HEK293 (cell line): ENCODE data around the gene PRPF4.

Experiments used
- CTCF ChIA-PET: fragments of 350-600 bp; formaldehyde crosslinking; extraction: SDS; loops from one replicate; lab custom pipeline; 2021; ENCODE audit warnings: antibody characterized with exemption; lab: Yijun Ruan, JAX
- POLR2A ChIA-PET: fragments of 300-600 bp; formaldehyde crosslinking; extraction: SDS; loops from one replicate; lab custom pipeline; 2020; ENCODE audit warnings: antibody characterized with exemption, inconsistent platforms; lab: Yijun Ruan, JAX
- H3K27ac ChIP-seq: fragments of 200-500 bp; sonication (Bioruptor generic); 2 replicates; pipeline ENCODE4 v1.5.1; 2014; ENCODE audit warnings: low read depth, low read length, control low read depth, inconsistent platforms; ENCODE audit errors: extremely low read depth
- H3K36me3 ChIP-seq, 2 experiments: fragments of 200-500 bp in 1 of 2; sonication (Bioruptor generic) in 1 of 2; 1 replicate in 1 of 2; 2 replicates in 1 of 2; pipeline ENCODE4 v1.5.1; 2014 to 2017; ENCODE audit warnings: inconsistent platforms in 2 of 2, low read length in 2 of 2; ENCODE audit not compliant: control insufficient read depth in 2 of 2, insufficient read depth in 1 of 2
- H3K4me1 ChIP-seq: fragments of 200-500 bp; sonication (Bioruptor generic); 2 replicates; pipeline ENCODE4 v1.5.1; 2014; ENCODE audit warnings: mild to moderate bottlenecking, low read length, inconsistent platforms; ENCODE audit not compliant: control insufficient read depth, insufficient read depth
- H3K4me3 ChIP-seq: 2 replicates; pipeline ENCODE4 v1.5.1; 2011; ENCODE audit warnings: low read depth, mild to moderate bottlenecking, control low read depth, low read length, moderate library complexity
- H3K9me3 ChIP-seq: fragments of 200-500 bp; sonication (Bioruptor generic); 2 replicates; pipeline ENCODE4 v1.5.1; 2014; ENCODE audit warnings: low read depth, low read length, inconsistent platforms; ENCODE audit not compliant: control insufficient read depth, insufficient read depth
- EGR2 ChIP-seq: fragments of 450-650 bp; formaldehyde crosslinking; IDR thresholded peaks from 2 replicates; pipeline ENCODE4 v1.5.1; 2016; ENCODE audit warnings: low read depth, missing biosample characterization, missing genetic modification characterization
- FEZF1 ChIP-seq: fragments of 450-650 bp; formaldehyde crosslinking; IDR thresholded peaks from 2 replicates; pipeline ENCODE4 v1.5.1; 2016; ENCODE audit warnings: missing biosample characterization, missing genetic modification characterization
- GLI4 ChIP-seq: fragments of 450-650 bp; formaldehyde crosslinking; IDR thresholded peaks from 2 replicates; pipeline ENCODE4 v1.5.1; 2016; ENCODE audit warnings: missing biosample characterization, missing genetic modification characterization
- HOXC10 ChIP-seq: sonication (generic); formaldehyde crosslinking; IDR thresholded peaks from 2 replicates; pipeline ENCODE4 v1.8.1; 2023; ENCODE audit warnings: mild to moderate bottlenecking, missing genetic modification reagents
- HOXD13 ChIP-seq: sonication (generic); formaldehyde crosslinking; IDR thresholded peaks from 2 replicates; pipeline ENCODE4 v1.8.0; 2022; ENCODE audit warnings: missing genetic modification reagents, borderline replicate concordance
- KLF7 ChIP-seq: fragments of 450-650 bp; formaldehyde crosslinking; IDR thresholded peaks from 2 replicates; pipeline ENCODE4 v1.5.1; 2016; ENCODE audit warnings: missing biosample characterization, missing genetic modification characterization, borderline replicate concordance
- MZF1 ChIP-seq: fragments of 450-650 bp; formaldehyde crosslinking; IDR thresholded peaks from 2 replicates; pipeline ENCODE4 v1.5.1; 2017; ENCODE audit warnings: missing biosample characterization, missing genetic modification characterization, borderline replicate concordance
- ZBTB1 ChIP-seq: fragments of 450-650 bp; formaldehyde crosslinking; IDR thresholded peaks from 2 replicates; pipeline ENCODE4 v1.5.1; 2016; ENCODE audit warnings: missing biosample characterization, missing genetic modification characterization
- ZBTB26 ChIP-seq: fragments of 450-650 bp; formaldehyde crosslinking; optimal IDR thresholded peaks from 2 replicates; pipeline ENCODE3; 2016; ENCODE audit warnings: missing biosample characterization, mild to moderate bottlenecking, missing genetic modification characterization
- ZFP69B ChIP-seq: fragments of 450-650 bp; formaldehyde crosslinking; IDR thresholded peaks from 2 replicates; pipeline ENCODE4 v1.5.1; 2016; ENCODE audit warnings: missing biosample characterization, missing genetic modification characterization
- ZNF114 ChIP-seq: fragments of 450-650 bp; formaldehyde crosslinking; IDR thresholded peaks from 2 replicates; pipeline ENCODE4 v1.5.0; 2017; ENCODE audit warnings: missing biosample characterization, missing genetic modification characterization
- ZNF146 ChIP-seq: fragments of 450-650 bp; formaldehyde crosslinking; IDR thresholded peaks from 2 replicates; pipeline ENCODE4 v1.5.1; 2016; ENCODE audit warnings: missing biosample characterization, missing genetic modification characterization
- ZNF148 ChIP-seq: fragments of 450-650 bp; formaldehyde crosslinking; IDR thresholded peaks from 2 replicates; pipeline ENCODE4 v1.5.0; 2017; ENCODE audit warnings: missing biosample characterization, missing genetic modification characterization, borderline replicate concordance
- ZNF155 ChIP-seq: fragments of 450-650 bp; formaldehyde crosslinking; IDR thresholded peaks from 2 replicates; pipeline ENCODE4 v1.5.1; 2016; ENCODE audit warnings: missing biosample characterization, missing genetic modification characterization
- ZNF157 ChIP-seq: fragments of 450-650 bp; formaldehyde crosslinking; IDR thresholded peaks from 2 replicates; pipeline ENCODE4 v1.5.1; 2016; ENCODE audit warnings: missing biosample characterization, missing genetic modification characterization
- ZNF239 ChIP-seq: fragments of 450-650 bp; formaldehyde crosslinking; IDR thresholded peaks from 2 replicates; pipeline ENCODE4 v1.5.1; 2016; ENCODE audit warnings: missing biosample characterization, missing genetic modification characterization
- ZNF302 ChIP-seq: fragments of 450-650 bp; formaldehyde crosslinking; IDR thresholded peaks from 2 replicates; pipeline ENCODE4 v1.5.1; 2016; ENCODE audit warnings: missing biosample characterization, missing genetic modification characterization, low read depth
- ZNF324 ChIP-seq: fragments of 450-650 bp; formaldehyde crosslinking; IDR thresholded peaks from 2 replicates; pipeline ENCODE4 v1.5.1; 2016; ENCODE audit warnings: missing biosample characterization, missing genetic modification characterization
- ZNF354C ChIP-seq: fragments of 450-650 bp; formaldehyde crosslinking; IDR thresholded peaks from 2 replicates; pipeline ENCODE4 v1.5.1; 2016; ENCODE audit warnings: missing biosample characterization, missing genetic modification characterization, low read depth, borderline replicate concordance
- ZNF362 ChIP-seq: fragments of 450-650 bp; formaldehyde crosslinking; IDR thresholded peaks from 2 replicates; pipeline ENCODE4 v1.5.1; 2016; ENCODE audit warnings: missing biosample characterization, missing genetic modification characterization
- ZNF423 ChIP-seq: fragments of 450-650 bp; formaldehyde crosslinking; IDR thresholded peaks from 2 replicates; pipeline ENCODE4 v1.5.1; 2016; ENCODE audit warnings: missing biosample characterization, missing genetic modification characterization
- ZNF433 ChIP-seq: fragments of 450-650 bp; formaldehyde crosslinking; IDR thresholded peaks from 2 replicates; pipeline ENCODE4 v1.5.1; 2016; ENCODE audit warnings: missing biosample characterization, missing genetic modification characterization, low read depth
- ZNF501 ChIP-seq: fragments of 450-650 bp; formaldehyde crosslinking; IDR thresholded peaks from 2 replicates; pipeline ENCODE4 v1.5.1; 2016; ENCODE audit warnings: missing biosample characterization, missing genetic modification characterization
- ZNF510 ChIP-seq: fragments of 450-650 bp; formaldehyde crosslinking; IDR thresholded peaks from 2 replicates; pipeline ENCODE4 v1.5.1; 2018; ENCODE audit warnings: mild to moderate bottlenecking, missing genetic modification characterization, missing biosample characterization; ENCODE audit not compliant: insufficient replicate concordance
- ZNF529 ChIP-seq: fragments of 450-650 bp; formaldehyde crosslinking; IDR thresholded peaks from 2 replicates; pipeline ENCODE4 v1.5.1; 2017; ENCODE audit warnings: missing genetic modification characterization, missing biosample characterization; ENCODE audit not compliant: insufficient replicate concordance
- ZNF530 ChIP-seq: fragments of 450-650 bp; formaldehyde crosslinking; IDR thresholded peaks from 2 replicates; pipeline ENCODE4 v1.5.1; 2016; ENCODE audit warnings: low read depth, missing biosample characterization, missing genetic modification characterization
- ZNF544 ChIP-seq: fragments of 450-650 bp; formaldehyde crosslinking; IDR thresholded peaks from 2 replicates; pipeline ENCODE4 v1.5.0; 2017; ENCODE audit warnings: missing biosample characterization, missing genetic modification characterization
- ZNF561 ChIP-seq: fragments of 450-650 bp; IDR thresholded peaks from 2 replicates; pipeline ENCODE4 v1.5.1; 2018; ENCODE audit warnings: missing biosample characterization, missing genetic modification characterization, borderline replicate concordance
- ZNF660 ChIP-seq: fragments of 450-650 bp; IDR thresholded peaks from 2 replicates; pipeline ENCODE4 v1.5.1; 2018; ENCODE audit warnings: missing biosample characterization, mild to moderate bottlenecking, missing genetic modification characterization
- ZNF670 ChIP-seq: fragments of 450-650 bp; formaldehyde crosslinking; IDR thresholded peaks from 2 replicates; pipeline ENCODE4 v1.5.1; 2016; ENCODE audit warnings: missing biosample characterization, missing genetic modification characterization, low read depth
- ZNF701 ChIP-seq: fragments of 450-650 bp; formaldehyde crosslinking; IDR thresholded peaks from 2 replicates; pipeline ENCODE4 v1.5.1; 2016; ENCODE audit warnings: missing biosample characterization, missing genetic modification characterization
- ZNF707 ChIP-seq: fragments of 450-650 bp; formaldehyde crosslinking; IDR thresholded peaks from 2 replicates; pipeline ENCODE4 v1.5.1; 2016; ENCODE audit warnings: missing biosample characterization, missing genetic modification characterization
- ZSCAN18 ChIP-seq: fragments of 450-650 bp; formaldehyde crosslinking; IDR thresholded peaks from 2 replicates; pipeline ENCODE4 v1.5.1; 2016; ENCODE audit warnings: missing biosample characterization, missing genetic modification characterization

PRPF4 gene

GRCh38 chr9:113340011-113340699, 64.7 kb downstream of the PRPF4 start, which contains the start of gene WDR31:
WDR31 (minus strand) TSS chr9:113340275; CDS start chr9:113332022, 8,253 bp downstream.
- H3K4me1 ChIP-seq, result 0 out of 2 replicates have a peak, but pooled peaks cover 4% of the 10 kb centered on the region
- no peaks in the 10 kb centered on the region for H3K9me3 ChIP-seq
- no peaks in the 10 kb centered on the region for H3K36me3 ChIP-seq
- CTCF ChIA-PET, result interaction anchor here (0.5 to 1.8 kb wide), 10 partner anchors 10 to 342 kb away, joined by 3 to 7 read pairs (median 4); partner anchors contain the start of genes ALAD, C9orf43, CDC26 and POLE3
- POLR2A ChIA-PET, result interaction anchor here (0.7 to 2.8 kb wide), 20 partner anchors 9 to 283 kb away, joined by 3 to 22 read pairs (median 7); partner anchors contain the start of genes ALAD, BSPRY, C9orf43 and CDC26
- peak within 1 kb of the TSS; percentile 57 for H3K27ac ChIP-seq
- peak within 1 kb of the TSS; percentile 82 for H3K4me3 ChIP-seq
- no peak for TF ChIP-seq ZNF114
- TF ChIP-seq ZNF157 (tag by site-specific recombination), result no peak
- TF ChIP-seq ZFP69B, result peak; percentile 72; the same call in 1 of the 2 replicates
- TF ChIP-seq HOXD13, result no peak
- no peak for TF ChIP-seq ZNF670
- peak; percentile 69; the same call in 1 of the 2 replicates for TF ChIP-seq ZNF501
- TF ChIP-seq EGR2 (tag by site-specific recombination), result peak; percentile 75
- no peak for TF ChIP-seq ZSCAN18 (tag by site-specific recombination)
- TF ChIP-seq ZNF701 (tag by site-specific recombination), result no peak
- TF ChIP-seq ZNF529 (tag by site-specific recombination), result no peak
- no peak for TF ChIP-seq FEZF1
- no peak for TF ChIP-seq ZNF544
- no peak for TF ChIP-seq ZNF433 (tag by site-specific recombination)
- peak; percentile 85 for TF ChIP-seq ZBTB26 (tag by site-specific recombination)
- no peak for TF ChIP-seq ZNF302 (tag by site-specific recombination)
- no peak for TF ChIP-seq MZF1 (tag by site-specific recombination)
- peak; percentile 96; the same call in 1 of the 2 replicates for TF ChIP-seq KLF7
- TF ChIP-seq ZNF324, result peak; percentile 76
- 0 out of 2 replicates have a peak, but pooled peaks have one; percentile 20 for TF ChIP-seq ZBTB1
- TF ChIP-seq ZNF146 (tag by site-specific recombination), result no peak
- no peak for TF ChIP-seq GLI4 (tag by site-specific recombination)
- no peak for TF ChIP-seq ZNF423 (tag by site-specific recombination)
- no peak for TF ChIP-seq HOXC10
- TF ChIP-seq ZNF155 (tag by site-specific recombination), result no peak
- no peak for TF ChIP-seq ZNF530 (tag by site-specific recombination)
- TF ChIP-seq ZNF660, result peak; percentile 97
- TF ChIP-seq ZNF148, result no peak
- TF ChIP-seq ZNF561 (tag by site-specific recombination), result peak; percentile 91; the same call in 1 of the 2 replicates
- TF ChIP-seq ZNF362 (tag by site-specific recombination), result no peak
- no peak for TF ChIP-seq ZNF707 (tag by site-specific recombination)
- no peak for TF ChIP-seq ZNF354C (tag by site-specific recombination)
- no peak for TF ChIP-seq ZNF239 (tag by site-specific recombination)
- no peak for TF ChIP-seq ZNF510
